ENCODE results near the gene SELENOV.

SELENOV gene

DNA sequence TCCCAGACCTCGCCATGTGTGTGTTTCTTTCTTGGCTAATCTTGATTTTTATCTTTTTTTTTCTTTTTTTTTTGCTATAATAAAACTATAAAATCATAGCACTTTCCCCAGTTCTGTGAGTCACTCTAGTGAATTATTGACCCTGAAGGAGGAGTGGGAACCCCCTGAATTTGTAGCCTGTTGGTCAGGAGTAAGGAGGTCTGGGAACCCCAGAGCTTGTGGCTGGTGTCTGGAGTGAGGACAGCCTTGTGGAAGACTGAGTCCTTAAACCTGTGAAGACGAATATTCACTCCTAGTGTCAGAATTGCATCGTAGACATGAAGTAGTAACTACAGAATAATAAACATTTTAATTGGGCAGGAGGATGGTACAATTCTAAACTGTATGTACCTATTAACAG lies 10.3 kb downstream of the SELENOV start:
- no peak for DNase-seq

GRCh38 chr19:39531834-39532232 lies 16.9 kb downstream of the SELENOV start:
- DNase-seq, result no peak

GRCh38 chr19:39532233-39533002 lies 17.5 kb downstream of the SELENOV start, which contains the start of gene EID2B:
EID2B (minus strand) TSS chr19:39532852; CDS start chr19:39532802, 50 bp downstream.
- DNase-seq, result peak; percentile 64

GRCh38 chr19:39533003-39533512 lies 18.1 kb downstream of the SELENOV start:
- no peak for DNase-seq

- no peak for DNase-seq
Observed at GRCh38 chr19:39533791-39534190, 18.9 kb downstream of the SELENOV start.

DNA sequence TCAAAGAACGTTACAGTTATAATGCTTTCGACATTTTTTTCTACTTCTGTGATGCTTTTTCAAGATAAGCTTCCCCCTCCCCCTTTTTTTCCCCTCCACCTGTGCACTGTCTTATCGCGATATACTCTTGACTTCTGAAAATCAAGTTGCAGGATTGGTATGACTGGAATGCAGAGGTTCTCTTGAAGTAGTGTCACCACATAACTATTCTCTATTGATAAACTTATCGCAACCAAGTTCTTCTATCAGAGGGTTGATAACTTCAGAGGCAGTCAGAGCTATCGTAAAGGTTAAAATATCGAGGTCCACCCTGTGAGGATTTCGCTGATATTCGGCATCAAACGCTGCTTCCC lies 24.2 kb downstream of the SELENOV start:
- no peak for DNase-seq

DNA sequence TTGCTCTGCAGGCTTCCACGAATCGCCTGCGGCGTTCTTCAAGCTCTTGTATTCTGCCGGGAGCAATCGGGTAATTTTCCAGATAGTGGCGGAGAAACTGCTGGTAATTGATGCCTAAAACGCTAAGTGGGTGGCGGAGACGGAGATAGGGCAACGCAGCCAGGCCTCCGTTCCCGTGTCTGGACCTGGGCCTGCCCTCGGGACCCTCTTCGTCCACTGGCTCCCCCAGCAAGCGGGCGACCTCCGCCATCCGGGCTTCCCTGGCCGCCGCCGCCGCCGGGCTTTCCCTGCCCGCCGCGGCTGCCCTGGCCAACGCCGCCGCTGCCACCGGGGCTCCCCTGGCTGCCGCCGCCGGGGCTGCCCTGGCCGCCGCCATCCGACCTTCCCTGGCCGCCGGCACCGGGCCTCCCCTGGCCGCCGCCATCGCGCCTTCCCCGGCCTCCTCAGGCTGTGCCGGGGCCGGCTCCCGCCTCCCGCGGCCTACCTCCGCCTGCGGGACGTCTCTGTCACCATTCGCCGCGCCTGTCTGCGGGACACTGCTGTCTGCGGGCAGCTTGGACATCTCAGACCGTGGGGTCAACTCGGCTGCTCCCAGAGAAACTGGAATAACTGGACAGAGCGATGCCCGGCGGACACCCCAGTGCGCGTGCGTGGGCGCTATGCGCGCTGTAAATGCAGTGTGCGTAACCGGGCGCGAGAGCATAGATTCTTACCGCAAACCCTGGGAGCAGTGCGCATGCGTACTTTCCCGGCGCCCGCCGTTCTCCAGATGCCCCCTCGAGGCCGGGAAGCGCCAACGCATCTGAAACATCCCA lies 24.8 kb downstream of the SELENOV start, which contains the start of gene EID2:
EID2 (minus strand) TSS at position 644 of the 815 bp plus-strand sequence; CDS start at position 562, 82 bp downstream.
- DNase-seq, result peak; percentile 67

DNA sequence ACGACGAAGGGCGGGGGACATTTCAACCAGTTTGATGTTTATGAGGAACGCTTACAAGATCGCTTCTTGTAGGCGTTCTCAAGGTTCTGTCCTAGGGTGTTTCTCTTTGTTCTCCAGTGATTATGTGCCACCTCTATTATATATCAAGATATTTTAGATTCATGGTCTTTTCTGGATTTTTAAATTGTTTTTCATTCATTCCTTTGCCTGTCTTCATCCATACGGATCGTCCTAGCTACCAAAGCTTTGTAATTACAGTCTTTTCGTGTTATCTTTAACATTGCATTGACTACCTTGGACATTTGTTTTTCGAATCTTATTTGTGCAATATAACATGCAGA lies 25.4 kb downstream of the SELENOV start:
- no peak for DNase-seq

DNA sequence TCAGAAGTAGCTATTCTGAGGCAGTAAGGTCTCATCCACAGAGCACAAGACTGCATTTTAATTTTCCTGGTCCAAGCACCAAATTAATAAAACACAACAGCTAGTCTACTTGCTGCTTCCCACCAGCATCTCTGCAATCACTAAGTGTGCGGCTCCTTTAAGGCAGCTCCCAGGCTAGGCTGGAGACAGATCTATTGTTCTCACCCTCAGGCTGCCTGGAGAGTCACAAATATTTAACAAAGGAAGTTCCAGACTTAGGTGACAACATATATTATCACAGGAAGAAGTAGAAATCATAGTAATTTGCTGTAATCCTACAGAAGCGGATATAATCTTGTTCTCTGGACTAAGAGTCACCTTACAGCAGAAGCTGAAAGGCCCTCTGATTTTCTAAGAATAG lies 27.3 kb downstream of the SELENOV start:
- DNase-seq, result no peak

- no peak for DNase-seq
Observed at GRCh38 chr19:39543477-39543857, 28.5 kb downstream of the SELENOV start.

GRCh38 chr19:39544226-39544903 lies 29.4 kb downstream of the SELENOV start:
- no peak for DNase-seq

- no peak for DNase-seq
Observed at GRCh38 chr19:39544911-39545310, 30.0 kb downstream of the SELENOV start.

GRCh38 chr19:39546599-39546998 lies 31.7 kb downstream of the SELENOV start:
- no peak for DNase-seq

GRCh38 chr19:39550197-39550596 lies 35.3 kb downstream of the SELENOV start:
- DNase-seq, result no peak

GRCh38 chr19:39553082-39553652 lies 38.2 kb downstream of the SELENOV start:
- DNase-seq, result no peak

DNA sequence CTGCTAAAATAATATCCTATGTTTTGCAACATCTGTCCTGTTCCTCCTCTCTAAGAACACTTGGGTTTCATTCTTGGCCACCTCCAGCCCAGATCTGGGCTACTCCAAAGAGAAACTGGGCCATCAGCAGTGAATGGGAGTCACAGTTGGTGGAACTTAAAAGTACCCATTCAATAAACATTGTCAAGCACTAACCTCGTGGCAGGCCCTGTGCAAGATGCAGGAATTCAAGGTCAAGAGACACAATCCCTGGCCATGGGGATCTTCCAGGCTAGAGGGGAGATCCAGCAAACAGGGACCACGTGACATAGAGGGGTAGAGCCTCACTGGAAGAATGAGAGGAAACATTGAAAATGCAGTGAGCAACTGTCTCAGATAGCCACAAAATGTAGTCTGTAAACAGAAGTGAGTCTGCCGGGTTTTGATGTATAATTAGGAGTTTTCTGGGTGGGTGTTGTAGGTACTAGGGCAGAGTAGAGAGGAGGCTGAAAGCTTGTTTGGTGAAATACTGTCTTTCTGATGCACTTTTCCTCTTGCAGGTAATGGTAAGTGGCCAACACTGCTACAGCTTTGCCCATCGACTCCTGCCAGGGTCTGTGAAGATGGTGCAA lies 39.9 kb downstream of the SELENOV start:
- no peak for DNase-seq

- DNase-seq, result no peak
Observed at GRCh38 chr19:39555883-39556282, 40.9 kb downstream of the SELENOV start.

DNA sequence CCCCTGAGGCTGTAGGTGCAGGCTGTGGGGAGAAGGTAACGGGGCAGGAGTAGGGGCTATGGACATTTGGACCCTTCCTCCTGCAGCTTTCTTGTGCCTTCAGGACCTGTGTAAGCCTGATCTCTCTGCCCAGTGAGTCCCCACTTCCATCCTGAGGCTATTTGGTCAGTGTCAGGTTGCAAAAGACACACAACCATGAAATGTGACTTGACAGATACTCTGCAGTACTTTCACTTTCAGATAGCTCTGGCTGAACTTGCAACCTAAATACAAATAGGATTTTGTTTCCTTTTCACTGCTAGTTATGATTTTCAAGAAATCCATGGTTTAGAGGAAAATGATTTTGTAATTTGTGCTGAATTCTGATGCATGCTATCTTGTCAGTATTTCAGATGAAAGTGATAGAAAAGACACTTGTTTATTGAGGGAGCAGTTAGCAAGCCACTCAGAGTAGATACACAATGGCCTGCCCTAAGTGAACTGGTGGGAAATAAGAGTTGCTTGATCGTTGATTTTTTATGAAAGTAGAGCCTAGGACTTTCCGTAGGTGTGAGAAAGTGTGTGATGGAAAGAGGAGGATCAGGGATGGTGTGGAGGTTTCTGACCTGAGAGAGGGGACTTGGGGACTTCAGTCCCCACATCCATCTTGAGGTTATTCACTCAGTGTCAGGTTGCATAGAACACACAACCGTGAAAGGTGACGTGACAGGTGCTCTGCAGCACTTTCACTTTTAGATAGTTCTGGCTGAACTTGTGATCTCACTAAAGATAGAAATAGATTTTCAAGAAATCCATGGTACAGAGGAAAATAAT lies 43.1 kb downstream of the SELENOV start:
- no peak for DNase-seq

DNA sequence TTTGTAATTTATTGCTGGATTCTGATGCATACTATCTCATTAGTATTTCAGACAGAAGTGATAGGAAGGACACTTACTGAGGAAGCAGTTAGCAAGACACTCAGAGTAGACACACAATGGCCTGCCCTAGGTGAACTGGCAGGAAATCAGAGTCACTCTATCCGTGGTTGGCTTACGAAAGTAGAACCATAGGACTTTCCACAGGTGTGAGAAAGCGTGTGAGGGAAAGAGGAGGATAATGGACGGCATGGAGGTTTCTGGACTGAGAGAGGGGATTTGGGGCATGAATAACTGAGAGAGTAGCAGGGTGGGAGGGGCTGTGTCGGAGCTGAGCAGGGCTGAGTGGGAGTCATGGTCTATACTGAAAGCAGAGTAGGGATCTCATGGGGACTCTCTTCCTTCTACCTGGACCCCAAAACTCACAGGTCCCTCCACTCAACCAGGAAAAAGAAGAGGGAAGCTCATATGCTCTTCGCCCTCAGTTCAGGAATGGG lies 43.7 kb downstream of the SELENOV start:
- DNase-seq, result no peak

GRCh38 chr19:39563408-39563807 lies 48.5 kb downstream of the SELENOV start:
- DNase-seq, result no peak

- DNase-seq, result no peak
Observed at GRCh38 chr19:39566064-39566463, 51.1 kb downstream of the SELENOV start.

DNA sequence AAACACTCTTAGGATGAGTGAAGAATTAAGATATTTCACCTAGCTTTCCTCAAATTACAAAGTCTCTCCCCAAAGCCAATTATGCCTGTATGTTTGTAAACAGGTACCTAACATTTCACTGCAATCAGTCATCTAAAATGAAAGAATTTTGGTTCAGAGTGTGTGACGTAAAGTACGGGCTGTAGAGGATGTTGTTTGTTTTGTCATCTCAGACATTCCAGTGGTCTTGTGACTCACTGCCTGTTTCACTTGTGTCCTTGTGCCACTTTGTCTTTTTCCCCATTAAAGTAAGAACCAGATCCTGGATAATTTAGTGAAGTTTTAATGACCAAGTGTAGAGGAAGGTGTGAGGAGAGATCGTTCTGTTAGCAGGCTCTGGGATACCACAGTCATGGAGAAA lies 53.7 kb downstream of the SELENOV start:
- DNase-seq, result no peak

Measured in NCI-H1417 treated with DMSO at 0.1 percent for 48 hours (cell line).